K562 (cell line): ENCODE measurements around the gene ARMH1. TPM values are rescaled to one million over a fixed set of nuclear protein-coding genes. Genes with fewer than 3 reads are reported as not detected.

ENCODE experiments used
- ETS2 ChIP-seq: IDR thresholded peaks from 2 replicates; pipeline ENCODE4 v1.6.1; 2016; ENCODE audit warnings: borderline replicate concordance, missing genetic modification characterization, mild to moderate bottlenecking, moderate library complexity, missing compliant biosample characterization; ENCODE audit not compliant: poor library complexity, severe bottlenecking
- GABPB1 ChIP-seq: sonication (generic); formaldehyde crosslinking; IDR thresholded peaks from 2 replicates; pipeline ENCODE4 v1.8.0; 2022; ENCODE audit warnings: mild to moderate bottlenecking, missing genetic modification reagents
- KAT7 ChIP-seq: sonication (generic); formaldehyde crosslinking; IDR thresholded peaks from 2 replicates; pipeline ENCODE4 v1.8.0; 2022; ENCODE audit warnings: missing genetic modification reagents, mild to moderate bottlenecking, borderline replicate concordance
- POLR3G ChIP-seq: IDR thresholded peaks from 2 replicates; pipeline ENCODE4 v1.6.1; 2011; ENCODE audit not compliant: insufficient read length, insufficient replicate concordance; ENCODE audit errors: extremely low read depth
- RB1 ChIP-seq: fragments of 450-650 bp; IDR thresholded peaks from 2 replicates; pipeline ENCODE4 v1.6.1; 2017; ENCODE audit warnings: low read depth, mild to moderate bottlenecking
- SMARCC2 ChIP-seq: fragments of 450-650 bp; IDR thresholded peaks from 2 replicates; pipeline ENCODE4 v1.6.1; 2017; ENCODE audit warnings: antibody characterized with exemption, moderate library complexity, mild to moderate bottlenecking, low read depth
- ZNF143 ChIP-seq: sonication (generic); formaldehyde crosslinking; IDR thresholded peaks from 2 replicates; pipeline ENCODE4 v1.9.0; 2022; ENCODE audit warnings: mild to moderate bottlenecking, missing genetic modification reagents
- polyA plus RNA-seq, 8 experiments: library from polyadenylated mRNA; depleted of rRNA in 4 of 8; stranded (reverse) in 5 of 8; unstranded in 3 of 8; fragments of >200 nt; fragmentation: Nextera tagmentation in 2 of 8; fragmentation: Illumina TruSeq in 1 of 8; extraction: Ambion mirVana in 2 of 8; extraction: Trizol in 1 of 8; gene quantifications; 2 replicates each; pipeline versions ENCODE4 v1.2.1 to v1.2.3, GENCODE V29; 2011 to 2014; ENCODE audit warnings: inconsistent platforms in 1 of 8, missing spikeins in 1 of 8
- total RNA-seq, 7 experiments: library from RNA; depleted of rRNA in 6 of 7; stranded (reverse); fragments of >200 nt in 6 of 7; fragmentation: Illumina TruSeq in 2 of 7; extraction: Trizol in 2 of 7; gene quantifications; 2 replicates each; pipeline versions ENCODE4 v1.2.1 to v1.2.3, GENCODE V29; 2011 to 2021; ENCODE audit warnings: low replicate concordance in 1 of 7
- TF ChIP-seq, protein P1 (sequence below): sonication (generic); formaldehyde crosslinking; IDR thresholded peaks from 2 replicates; pipeline ENCODE4 v1.9.0; 2022; ENCODE audit warnings: mild to moderate bottlenecking, missing genetic modification reagents
- TF ChIP-seq, protein P2 (sequence below): fragments of 250-450 bp; sonication (Bioruptor Pico); IDR thresholded peaks from 2 replicates; pipeline ENCODE4 v1.5.0; 2021
- TF ChIP-seq, protein P3 (sequence below): fragments of 250-450 bp; sonication (Bioruptor Pico); IDR thresholded peaks from 2 replicates; pipeline ENCODE4 v1.5.1; 2021; ENCODE audit warnings: mild to moderate bottlenecking
- TF ChIP-seq, protein P4 (sequence below): fragments of 450-650 bp; IDR thresholded peaks from 2 replicates; pipeline ENCODE4 v1.6.1; 2016; ENCODE audit warnings: low read depth
- TF ChIP-seq, protein P5 (sequence below): IDR thresholded peaks from 3 replicates; pipeline ENCODE4 v1.6.1; 2011; ENCODE audit warnings: borderline replicate concordance, mild to moderate bottlenecking; ENCODE audit not compliant: insufficient read length, insufficient read depth

The ARMH1 gene
- total and polyA plus RNA-seq, 9 of the 15 experiments (the other 6 are each of a cell fraction or from before 2014, with no cell fraction given), result 0.41 TPM; not detected in 8

DNA sequence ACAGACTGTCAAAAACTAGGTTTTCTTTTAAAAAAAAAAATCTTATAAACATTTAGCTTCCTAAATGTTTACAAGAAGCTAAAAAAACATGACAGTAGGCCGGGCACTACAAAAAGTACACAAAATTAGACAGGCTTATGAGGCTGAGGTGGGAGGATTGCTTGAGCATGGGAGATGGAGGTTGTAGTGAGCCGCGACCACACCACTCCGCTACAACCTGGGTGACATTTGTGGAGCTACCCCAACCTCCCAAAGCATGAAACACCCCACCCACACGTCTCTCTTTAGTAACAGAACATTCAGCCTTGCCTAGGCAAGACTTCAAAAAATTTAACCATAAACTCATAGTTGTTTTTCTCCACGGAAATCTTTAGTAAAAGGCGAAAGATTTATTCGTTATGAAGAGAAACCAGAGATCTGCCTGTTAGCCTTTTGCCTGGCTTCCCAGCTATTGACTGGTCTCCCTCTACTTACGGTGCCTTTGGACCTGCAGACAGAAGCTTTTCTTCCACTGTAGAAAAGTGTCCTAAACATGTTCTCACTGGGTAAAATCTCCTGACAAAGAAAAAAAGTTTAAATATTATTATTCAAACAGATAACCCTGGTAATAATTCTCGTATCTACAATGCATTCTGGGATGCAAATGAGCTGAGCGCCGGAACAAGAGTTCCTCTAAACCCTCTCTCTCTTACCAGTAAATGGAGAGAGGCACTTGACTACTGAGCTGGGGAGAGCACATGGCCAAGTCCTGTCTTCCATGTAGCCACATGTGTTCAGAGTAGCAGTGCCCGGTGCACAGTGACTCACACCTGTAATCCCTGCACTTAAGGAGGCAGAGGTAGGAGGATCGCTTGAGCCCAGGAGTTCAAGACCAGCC, 47.2 kb downstream of the ARMH1 start (continued):
- TF ChIP-seq, protein P1, sequence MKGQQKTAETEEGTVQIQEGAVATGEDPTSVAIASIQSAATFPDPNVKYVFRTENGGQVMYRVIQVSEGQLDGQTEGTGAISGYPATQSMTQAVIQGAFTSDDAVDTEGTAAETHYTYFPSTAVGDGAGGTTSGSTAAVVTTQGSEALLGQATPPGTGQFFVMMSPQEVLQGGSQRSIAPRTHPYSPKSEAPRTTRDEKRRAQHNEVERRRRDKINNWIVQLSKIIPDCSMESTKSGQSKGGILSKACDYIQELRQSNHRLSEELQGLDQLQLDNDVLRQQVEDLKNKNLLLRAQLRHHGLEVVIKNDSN (CRISPR knock-in tag), result no peak
- TF ChIP-seq ZNF143 (CRISPR knock-in tag) (peak; percentile 87), ETS2 (peak; percentile 14), POLR3G (no peak), GABPB1 (CRISPR knock-in tag) (peak; percentile 91), SMARCC2 (no peak; the same call in 1 of the 2 replicates), KAT7 (CRISPR knock-in tag) (peak; percentile 90; the same call in 1 of the 2 replicates), RB1 (peak; percentile 96)
- TF ChIP-seq, protein P2, sequence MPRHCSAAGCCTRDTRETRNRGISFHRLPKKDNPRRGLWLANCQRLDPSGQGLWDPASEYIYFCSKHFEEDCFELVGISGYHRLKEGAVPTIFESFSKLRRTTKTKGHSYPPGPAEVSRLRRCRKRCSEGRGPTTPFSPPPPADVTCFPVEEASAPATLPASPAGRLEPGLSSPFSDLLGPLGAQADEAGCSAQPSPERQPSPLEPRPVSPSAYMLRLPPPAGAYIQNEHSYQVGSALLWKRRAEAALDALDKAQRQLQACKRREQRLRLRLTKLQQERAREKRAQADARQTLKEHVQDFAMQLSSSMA, result peak; percentile 98
- TF ChIP-seq, protein P3, sequence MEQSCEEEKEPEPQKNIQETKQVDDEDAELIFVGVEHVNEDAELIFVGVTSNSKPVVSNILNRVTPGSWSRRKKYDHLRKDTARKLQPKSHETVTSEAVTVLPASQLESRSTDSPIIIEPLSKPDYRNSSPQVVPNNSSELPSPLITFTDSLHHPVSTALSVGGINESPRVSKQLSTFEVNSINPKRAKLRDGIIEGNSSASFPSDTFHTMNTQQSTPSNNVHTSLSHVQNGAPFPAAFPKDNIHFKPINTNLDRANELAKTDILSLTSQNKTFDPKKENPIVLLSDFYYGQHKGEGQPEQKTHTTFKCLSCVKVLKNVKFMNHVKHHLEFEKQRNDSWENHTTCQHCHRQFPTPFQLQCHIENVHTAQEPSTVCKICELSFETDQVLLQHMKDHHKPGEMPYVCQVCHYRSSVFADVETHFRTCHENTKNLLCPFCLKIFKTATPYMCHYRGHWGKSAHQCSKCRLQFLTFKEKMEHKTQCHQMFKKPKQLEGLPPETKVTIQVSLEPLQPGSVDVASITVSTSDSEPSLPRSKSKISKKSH (CRISPR knock-in tag), result peak; percentile 97
- TF ChIP-seq, protein P4, sequence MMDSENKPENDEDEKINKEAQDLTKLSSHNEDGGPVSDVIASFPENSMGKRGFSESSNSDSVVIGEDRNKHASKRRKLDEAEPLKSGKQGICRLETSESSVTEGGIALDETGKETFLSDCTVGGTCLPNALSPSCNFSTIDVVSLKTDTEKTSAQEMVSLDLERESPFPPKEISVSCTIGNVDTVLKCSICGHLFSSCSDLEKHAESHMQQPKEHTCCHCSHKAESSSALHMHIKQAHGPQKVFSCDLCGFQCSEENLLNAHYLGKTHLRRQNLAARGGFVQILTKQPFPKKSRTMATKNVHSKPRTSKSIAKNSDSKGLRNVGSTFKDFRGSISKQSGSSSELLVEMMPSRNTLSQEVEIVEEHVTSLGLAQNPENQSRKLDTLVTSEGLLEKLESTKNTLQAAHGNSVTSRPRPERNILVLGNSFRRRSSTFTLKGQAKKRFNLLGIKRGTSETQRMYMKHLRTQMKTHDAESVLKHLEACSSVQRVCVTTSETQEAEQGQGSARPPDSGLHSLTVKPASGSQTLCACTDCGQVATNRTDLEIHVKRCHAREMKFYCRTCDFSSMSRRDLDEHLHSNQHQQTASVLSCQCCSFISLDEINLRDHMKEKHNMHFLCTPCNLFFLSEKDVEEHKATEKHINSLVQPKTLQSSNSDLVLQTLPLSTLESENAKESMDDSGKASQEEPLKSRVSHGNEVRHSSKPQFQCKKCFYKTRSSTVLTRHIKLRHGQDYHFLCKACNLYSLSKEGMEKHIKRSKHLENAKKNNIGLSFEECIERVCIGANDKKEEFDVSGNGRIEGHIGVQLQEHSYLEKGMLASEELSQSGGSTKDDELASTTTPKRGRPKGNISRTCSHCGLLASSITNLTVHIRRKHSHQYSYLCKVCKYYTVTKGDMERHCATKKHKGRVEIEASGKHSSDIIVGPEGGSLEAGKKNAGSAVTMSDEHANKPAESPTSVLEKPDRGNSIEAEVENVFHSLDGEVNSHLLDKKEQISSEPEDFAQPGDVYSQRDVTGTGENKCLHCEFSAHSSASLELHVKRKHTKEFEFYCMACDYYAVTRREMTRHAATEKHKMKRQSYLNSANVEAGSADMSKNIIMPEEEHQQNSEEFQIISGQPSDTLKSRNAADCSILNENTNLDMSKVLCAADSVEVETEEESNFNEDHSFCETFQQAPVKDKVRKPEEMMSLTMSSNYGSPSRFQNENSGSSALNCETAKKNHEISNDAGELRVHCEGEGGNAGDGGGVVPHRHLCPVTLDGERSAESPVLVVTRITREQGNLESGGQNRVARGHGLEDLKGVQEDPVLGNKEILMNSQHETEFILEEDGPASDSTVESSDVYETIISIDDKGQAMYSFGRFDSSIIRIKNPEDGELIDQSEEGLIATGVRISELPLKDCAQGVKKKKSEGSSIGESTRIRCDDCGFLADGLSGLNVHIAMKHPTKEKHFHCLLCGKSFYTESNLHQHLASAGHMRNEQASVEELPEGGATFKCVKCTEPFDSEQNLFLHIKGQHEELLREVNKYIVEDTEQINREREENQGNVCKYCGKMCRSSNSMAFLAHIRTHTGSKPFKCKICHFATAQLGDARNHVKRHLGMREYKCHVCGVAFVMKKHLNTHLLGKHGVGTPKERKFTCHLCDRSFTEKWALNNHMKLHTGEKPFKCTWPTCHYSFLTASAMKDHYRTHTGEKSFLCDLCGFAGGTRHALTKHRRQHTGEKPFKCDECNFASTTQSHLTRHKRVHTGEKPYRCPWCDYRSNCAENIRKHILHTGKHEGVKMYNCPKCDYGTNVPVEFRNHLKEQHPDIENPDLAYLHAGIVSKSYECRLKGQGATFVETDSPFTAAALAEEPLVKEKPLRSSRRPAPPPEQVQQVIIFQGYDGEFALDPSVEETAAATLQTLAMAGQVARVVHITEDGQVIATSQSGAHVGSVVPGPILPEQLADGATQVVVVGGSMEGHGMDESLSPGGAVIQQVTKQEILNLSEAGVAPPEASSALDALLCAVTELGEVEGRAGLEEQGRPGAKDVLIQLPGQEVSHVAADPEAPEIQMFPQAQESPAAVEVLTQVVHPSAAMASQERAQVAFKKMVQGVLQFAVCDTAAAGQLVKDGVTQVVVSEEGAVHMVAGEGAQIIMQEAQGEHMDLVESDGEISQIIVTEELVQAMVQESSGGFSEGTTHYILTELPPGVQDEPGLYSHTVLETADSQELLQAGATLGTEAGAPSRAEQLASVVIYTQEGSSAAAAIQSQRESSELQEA, result no peak
- TF ChIP-seq, protein P5, sequence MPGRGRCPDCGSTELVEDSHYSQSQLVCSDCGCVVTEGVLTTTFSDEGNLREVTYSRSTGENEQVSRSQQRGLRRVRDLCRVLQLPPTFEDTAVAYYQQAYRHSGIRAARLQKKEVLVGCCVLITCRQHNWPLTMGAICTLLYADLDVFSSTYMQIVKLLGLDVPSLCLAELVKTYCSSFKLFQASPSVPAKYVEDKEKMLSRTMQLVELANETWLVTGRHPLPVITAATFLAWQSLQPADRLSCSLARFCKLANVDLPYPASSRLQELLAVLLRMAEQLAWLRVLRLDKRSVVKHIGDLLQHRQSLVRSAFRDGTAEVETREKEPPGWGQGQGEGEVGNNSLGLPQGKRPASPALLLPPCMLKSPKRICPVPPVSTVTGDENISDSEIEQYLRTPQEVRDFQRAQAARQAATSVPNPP, result peak; percentile 67
